Subcutaneous abdominal adipose tissue (tissue), 5 donors: ENCODE data around the gene ZBTB47.

Source experiments
- H3K27ac ChIP-seq: one replicate; pipeline ENCODE4 v1.7.0; 2013; ENCODE audit warnings: low read depth, mild to moderate bottlenecking, inconsistent platforms, low read length, moderate library complexity
- H3K27me3 ChIP-seq, 5 donors: one replicate each; pipeline ENCODE4 v1.7.0; 2013; ENCODE audit warnings: low read length in 5 of 5, inconsistent platforms in 1 of 5; ENCODE audit not compliant: control insufficient read depth in 5 of 5, insufficient read depth in 4 of 5
- H3K36me3 ChIP-seq, 5 donors: one replicate each; pipeline ENCODE4 v1.7.0; 2013; ENCODE audit warnings: low read length in 5 of 5; ENCODE audit not compliant: control insufficient read depth in 5 of 5, insufficient read depth in 5 of 5
- H3K4me1 ChIP-seq, 5 donors: one replicate each; pipeline ENCODE4 v1.7.0; 2013; ENCODE audit warnings: low read length in 5 of 5, mild to moderate bottlenecking in 3 of 5, moderate library complexity in 1 of 5; ENCODE audit not compliant: control insufficient read depth in 5 of 5, insufficient read depth in 5 of 5
- H3K4me3 ChIP-seq, 5 donors: one replicate each; pipeline ENCODE4 v1.7.0; 2013; ENCODE audit warnings: low read length in 5 of 5, low read depth in 1 of 5
- H3K9ac ChIP-seq, 5 donors: one replicate each; pipeline ENCODE4 v1.7.0; 2013; ENCODE audit warnings: low read length in 5 of 5, mild to moderate bottlenecking in 4 of 5, moderate library complexity in 3 of 5
- H3K9me3 ChIP-seq, 5 donors: one replicate each; pipeline ENCODE4 v1.7.0; 2013; ENCODE audit warnings: low read length in 5 of 5; ENCODE audit not compliant: control insufficient read depth in 5 of 5
- donor health status: healthy.
- donor health status: healthy.
- donor health status: healthy.
- donor health status: healthy.
- donor health status: healthy.

ZBTB47 gene

DNA sequence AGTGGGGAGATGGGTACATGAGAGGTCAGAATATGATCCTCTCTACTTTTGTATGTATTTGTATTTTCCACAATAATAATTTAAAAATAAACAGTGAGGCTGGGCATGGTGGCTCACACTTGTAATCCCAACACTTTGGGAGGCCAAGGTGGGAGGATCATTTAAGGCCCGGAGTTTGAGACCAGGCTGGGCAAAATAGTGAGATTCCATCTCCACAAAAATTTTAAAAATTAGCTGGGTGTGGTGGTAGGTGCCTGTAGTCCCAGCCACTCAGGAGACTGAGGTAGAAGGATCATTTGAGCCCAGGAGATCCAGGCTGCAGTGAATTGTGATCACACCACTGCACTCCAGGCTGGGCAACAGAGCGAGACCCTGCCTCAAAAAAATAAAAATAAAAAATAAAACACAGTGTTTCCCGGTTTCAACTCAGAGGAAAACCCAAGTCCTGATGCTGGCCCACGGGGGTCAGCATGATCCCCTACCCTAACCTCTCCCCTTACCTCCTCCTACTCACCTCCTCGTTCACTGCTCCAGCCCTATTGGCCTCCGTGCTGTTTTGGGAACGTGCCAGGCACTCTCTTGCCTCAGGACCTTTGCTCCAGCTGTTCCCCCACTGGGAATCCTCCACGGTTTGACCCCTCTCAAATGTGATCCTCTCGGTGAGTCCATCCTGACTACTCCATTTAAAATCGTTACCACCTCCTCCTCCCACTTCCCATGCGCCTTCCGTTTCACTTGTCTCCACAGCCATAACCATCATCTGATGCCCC, 29.0 kb downstream of the ZBTB47 start:
- peaks cover 2 to 23% (median 13%) of the 10 kb centered on the region in 5 donors for H3K27me3 ChIP-seq
- H3K9me3 ChIP-seq = peaks cover 0 to 2% (median 0%) of the 10 kb centered on the region in 5 donors
- H3K36me3 ChIP-seq = no peaks in the 10 kb centered on the region
- no peak overlapping the region for H3K9ac ChIP-seq
- H3K27ac ChIP-seq = no peak overlapping the region
- peaks cover 0 to 20% (median 16%) of the 10 kb centered on the region in 5 donors for H3K4me1 ChIP-seq
- no peak overlapping the region for H3K4me3 ChIP-seq

- peaks cover 0 to 20% (median 16%) of the 10 kb centered on the region in 5 donors for H3K4me1 ChIP-seq
- no peak overlapping the region for H3K9ac ChIP-seq
- H3K4me3 ChIP-seq = no peak overlapping the region
These were observed 30.5 kb downstream of the ZBTB47 start for GRCh38 chr3:42683875-42684598.

GRCh38 chr3:42684632-42685362, 31.3 kb downstream of the ZBTB47 start:
- Histone ChIP-seq H3K36me3 (no peaks in the 10 kb centered on the region), H3K4me3 (no peak overlapping the region), H3K9me3 (no peaks in the 10 kb centered on the region), H3K27ac (no peak overlapping the region), H3K9ac (no peak overlapping the region), H3K4me1 (peaks cover 0 to 20% (median 16%) of the 10 kb centered on the region in 5 donors), H3K27me3 (peaks cover 2 to 23% (median 13%) of the 10 kb centered on the region in 5 donors)

More at GRCh38 chr3:42683875-42684598, 30.5 kb downstream of the ZBTB47 start:
- H3K27ac ChIP-seq = no peak overlapping the region
- peaks cover 2 to 23% (median 13%) of the 10 kb centered on the region in 5 donors for H3K27me3 ChIP-seq
- no peaks in the 10 kb centered on the region for H3K9me3 ChIP-seq
- H3K36me3 ChIP-seq = no peaks in the 10 kb centered on the region

DNA sequence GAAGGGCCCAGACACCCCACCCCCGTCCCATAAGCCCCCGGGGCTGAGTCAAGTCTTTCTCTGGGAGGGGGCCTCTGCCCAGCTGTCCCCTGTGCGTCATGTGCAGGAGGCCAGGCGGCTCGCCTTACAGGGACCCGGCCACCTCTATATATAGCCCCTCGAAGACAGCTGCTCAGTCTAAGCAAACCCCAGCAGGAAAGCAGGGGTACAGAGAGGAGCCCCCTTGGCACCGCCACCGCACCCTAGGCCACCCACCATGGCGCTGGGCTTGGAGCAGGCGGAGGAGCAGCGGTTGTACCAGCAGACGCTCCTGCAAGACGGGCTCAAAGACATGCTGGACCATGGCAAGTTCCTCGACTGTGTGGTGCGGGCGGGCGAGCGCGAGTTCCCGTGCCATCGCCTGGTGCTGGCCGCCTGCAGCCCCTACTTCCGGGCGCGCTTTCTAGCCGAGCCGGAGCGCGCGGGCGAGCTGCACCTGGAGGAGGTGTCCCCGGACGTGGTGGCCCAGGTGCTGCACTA, 31.9 kb downstream of the ZBTB47 start, which contains the start of gene KLHL40:
Gene KLHL40, plus strand, starts transcription at position 175 of the 519 bp plus-strand sequence. Its CDS starts 82 bp downstream, at position 257.
- H3K9ac ChIP-seq = no peak within 1 kb of the TSS
- H3K27me3 ChIP-seq = peaks cover 2 to 23% (median 13%) of the 10 kb centered on the region in 5 donors
- peak within 1 kb of the TSS in 1 of 5 donors; percentile 33 for H3K4me3 ChIP-seq
- H3K36me3 ChIP-seq = no peaks in the 10 kb centered on the region
- no peak within 1 kb of the TSS for H3K27ac ChIP-seq
- H3K4me1 ChIP-seq = peaks cover 0 to 19% (median 14%) of the 10 kb centered on the region in 5 donors
- H3K9me3 ChIP-seq = no peaks in the 10 kb centered on the region

DNA sequence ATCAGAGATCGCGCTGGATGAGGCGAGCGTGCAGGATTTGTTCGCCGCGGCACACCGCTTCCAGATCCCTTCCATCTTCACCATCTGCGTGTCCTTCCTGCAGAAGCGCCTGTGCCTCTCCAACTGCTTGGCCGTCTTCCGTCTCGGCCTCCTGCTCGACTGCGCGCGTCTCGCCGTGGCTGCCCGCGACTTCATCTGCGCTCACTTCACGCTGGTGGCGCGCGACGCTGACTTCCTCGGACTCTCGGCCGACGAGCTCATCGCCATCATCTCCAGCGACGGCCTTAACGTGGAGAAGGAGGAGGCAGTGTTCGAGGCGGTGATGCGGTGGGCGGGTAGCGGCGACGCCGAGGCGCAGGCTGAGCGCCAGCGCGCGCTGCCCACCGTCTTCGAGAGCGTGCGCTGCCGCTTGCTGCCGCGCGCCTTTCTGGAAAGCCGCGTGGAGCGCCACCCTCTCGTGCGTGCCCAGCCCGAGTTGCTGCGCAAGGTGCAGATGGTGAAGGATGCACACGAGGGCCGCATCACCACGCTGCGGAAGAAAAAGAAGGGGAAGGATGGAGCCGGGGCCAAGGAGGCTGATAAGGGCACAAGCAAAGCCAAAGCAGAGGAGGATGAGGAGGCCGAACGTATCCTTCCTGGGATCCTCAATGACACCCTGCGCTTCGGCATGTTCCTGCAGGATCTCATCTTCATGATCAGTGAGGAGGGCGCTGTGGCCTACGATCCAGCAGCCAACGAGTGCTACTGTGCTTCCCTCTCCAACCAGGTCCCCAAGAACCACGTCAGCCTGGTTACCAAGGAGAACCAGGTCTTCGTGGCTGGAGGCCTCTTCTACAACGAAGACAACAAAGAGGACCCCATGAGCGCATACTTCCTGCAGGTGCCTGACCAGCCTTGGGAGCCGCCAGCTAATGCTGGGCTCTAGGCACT, 32.7 kb downstream of the ZBTB47 start:
- Histone ChIP-seq H3K27ac (no peak overlapping the region), H3K9ac (no peak overlapping the region), H3K9me3 (no peaks in the 10 kb centered on the region), H3K4me3 (peak overlapping the region in 1 of 5 donors; percentile 33), H3K27me3 (peaks cover 2 to 23% (median 13%) of the 10 kb centered on the region in 5 donors), H3K4me1 (peaks cover 0 to 14% (median 8%) of the 10 kb centered on the region in 5 donors), H3K36me3 (no peaks in the 10 kb centered on the region)

DNA sequence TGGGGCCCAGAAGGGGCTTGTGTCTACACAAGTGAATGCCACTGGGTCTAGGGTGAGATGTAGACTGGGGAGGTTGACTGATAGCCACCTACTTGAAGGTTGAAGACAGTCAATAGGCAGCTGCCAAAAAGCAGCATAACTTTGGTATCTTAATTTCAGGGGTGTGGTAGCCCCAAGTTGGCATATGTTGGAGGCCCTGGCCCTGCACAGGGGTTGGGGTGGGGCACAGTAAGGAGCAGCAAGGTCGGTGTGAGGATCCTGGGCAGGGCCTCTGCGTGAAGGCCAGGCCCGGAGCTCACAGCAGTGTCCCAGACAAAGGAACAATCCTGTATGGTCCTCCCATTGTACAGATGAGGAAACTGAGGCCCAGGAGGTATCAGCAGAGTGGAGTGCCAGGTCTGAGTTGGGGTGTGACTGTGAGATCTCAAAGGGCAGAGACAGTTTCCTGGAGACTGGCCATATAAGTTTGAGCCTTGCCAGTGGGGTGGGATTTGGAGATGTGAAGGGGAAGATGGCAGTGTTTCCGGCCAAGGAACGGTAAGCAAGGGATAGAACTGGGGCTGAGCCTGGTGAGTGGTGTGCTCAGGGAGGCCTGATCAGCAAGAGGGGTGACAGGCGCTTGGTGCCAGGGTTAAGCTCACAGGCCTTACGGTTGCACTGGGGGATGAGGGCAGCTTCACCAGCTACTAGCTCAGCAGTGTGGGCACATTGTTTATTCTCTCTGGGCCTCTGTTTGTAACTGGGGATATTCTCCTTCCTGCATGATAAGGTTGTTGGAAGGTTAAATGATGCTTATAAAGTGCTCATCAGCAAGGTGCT, 33.5 kb downstream of the ZBTB47 start:
- H3K27ac ChIP-seq = no peak overlapping the region
- no peaks in the 10 kb centered on the region for H3K9me3 ChIP-seq
- no peaks in the 10 kb centered on the region for H3K36me3 ChIP-seq
- H3K4me3 ChIP-seq = no peak overlapping the region
- no peak overlapping the region for H3K9ac ChIP-seq
- H3K27me3 ChIP-seq = peaks cover 2 to 23% (median 13%) of the 10 kb centered on the region in 5 donors
- H3K4me1 ChIP-seq = peaks cover 0 to 14% (median 8%) of the 10 kb centered on the region in 5 donors

GRCh38 chr3:42688016-42688415, 34.5 kb downstream of the ZBTB47 start:
- Histone ChIP-seq H3K9ac (no peak overlapping the region), H3K27me3 (peaks cover 2 to 23% (median 13%) of the 10 kb centered on the region in 5 donors), H3K36me3 (no peaks in the 10 kb centered on the region), H3K4me1 (peaks cover 0 to 14% (median 8%) of the 10 kb centered on the region in 5 donors), H3K9me3 (no peaks in the 10 kb centered on the region), H3K4me3 (no peak overlapping the region), H3K27ac (no peak overlapping the region)

DNA sequence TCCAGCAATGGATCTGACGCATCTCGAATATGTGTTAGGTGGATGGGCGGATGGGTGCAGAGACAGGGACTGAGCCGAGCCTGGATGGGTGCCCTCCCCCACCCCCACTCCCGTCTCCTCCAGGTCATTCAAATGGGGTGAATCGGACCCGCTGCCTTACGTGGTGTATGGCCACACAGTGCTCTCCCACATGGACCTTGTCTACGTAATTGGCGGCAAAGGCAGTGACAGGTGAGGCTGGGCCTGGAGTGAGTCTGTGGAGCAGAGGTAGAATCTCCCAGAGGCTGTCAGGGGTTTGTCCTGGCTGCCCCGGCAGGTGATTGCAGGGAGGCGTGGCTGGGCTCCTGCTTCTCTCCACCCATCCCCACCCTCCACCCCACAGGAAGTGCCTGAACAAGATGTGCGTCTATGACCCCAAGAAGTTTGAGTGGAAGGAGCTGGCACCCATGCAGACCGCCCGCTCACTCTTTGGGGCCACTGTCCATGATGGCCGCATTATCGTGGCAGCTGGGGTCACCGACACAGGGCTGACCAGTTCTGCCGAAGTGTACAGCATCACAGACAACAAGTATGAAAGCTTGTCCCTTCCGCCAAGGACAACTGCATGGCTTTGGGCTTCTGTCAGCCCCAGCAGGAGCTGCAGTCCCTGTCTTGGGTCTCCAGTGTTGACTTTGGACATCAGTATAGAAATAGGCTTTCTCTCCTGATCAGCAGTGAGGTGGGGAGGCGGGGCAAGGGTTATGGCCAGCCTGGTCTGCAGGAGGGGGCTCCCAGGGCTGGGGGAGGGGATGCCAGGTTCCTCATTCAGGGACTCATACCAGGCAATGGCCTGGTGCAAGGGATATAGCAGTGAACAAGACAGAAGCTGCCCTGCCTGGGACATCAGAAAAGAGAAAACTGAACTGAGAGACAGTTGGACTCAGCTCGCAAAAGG, 35.3 kb downstream of the ZBTB47 start:
- no peaks in the 10 kb centered on the region for H3K36me3 ChIP-seq
- H3K4me1 ChIP-seq = peaks cover 0 to 9% (median 8%) of the 10 kb centered on the region in 5 donors
- no peak overlapping the region for H3K4me3 ChIP-seq
- no peak overlapping the region for H3K9ac ChIP-seq
- no peaks in the 10 kb centered on the region for H3K9me3 ChIP-seq
- no peak overlapping the region for H3K27ac ChIP-seq
- peaks cover 2 to 23% (median 13%) of the 10 kb centered on the region in 5 donors for H3K27me3 ChIP-seq
